Measurements from ENCODE around the gene PAPPA. TPM values are rescaled to one million over a fixed set of nuclear protein-coding genes. Genes with fewer than 3 reads are reported as not detected.

The PAPPA gene
- total and polyA plus RNA-seq, 11 donors, result 0.23 to 8.5 (median 2.1) TPM

GRCh38 chr9:116151199-116151598 is 2.4 kb upstream of the PAPPA start:
- peaks cover 0 to 39% (median 4%) of the 10 kb centered on the region in 9 donors for H3K27me3 ChIP-seq
- H3K27ac ChIP-seq, result no peak overlapping the region
- intact Hi-C loops (cut with DNase I), result loop anchor here in 9 of 10 donors (5.0 to 10.0 kb wide), 15 partner anchors 164 to 559 kb away; no protein-coding TSS in a partner anchor
- TF ChIP-seq CTCF (IDR thresholded peaks at IDR 0.05) (no peak), POLR2A (IDR thresholded peaks at IDR 0.05) (no peak)
- no peaks in the 10 kb centered on the region for H3K9me3 ChIP-seq
- peaks cover 0 to 22% (median 0%) of the 10 kb centered on the region in 12 donors for H3K4me1 ChIP-seq
- no peak overlapping the region for H3K4me3 ChIP-seq
- WGBS, 4 donors, result 61 to 75% (median 67%) methylated on average over 4 of the region's 4 CpGs
- no peaks in the 10 kb centered on the region for H3K36me3 ChIP-seq
- DNase-seq (no peak), ATAC-seq (no peak)

GRCh38 chr9:116151966-116152381 is 1.6 kb upstream of the PAPPA start:
- intact Hi-C loops (cut with DNase I), result loop anchor here in 9 of 10 donors (2.0 to 10.0 kb wide), 16 partner anchors 163 to 560 kb away; no protein-coding TSS in a partner anchor
- H3K27me3 ChIP-seq, result peaks cover 0 to 46% (median 4%) of the 10 kb centered on the region in 9 donors
- DNase-seq (no peak), ATAC-seq (no peak)
- peak overlapping the region in 3 of 12 donors; percentile 0 to 62 (median 60) for H3K27ac ChIP-seq
- H3K4me1 ChIP-seq, result peaks cover 0 to 29% (median 5%) of the 10 kb centered on the region in 12 donors
- H3K9me3 ChIP-seq, result no peaks in the 10 kb centered on the region
- no peak for TF ChIP-seq POLR2A (IDR thresholded peaks at IDR 0.05)
- TF ChIP-seq CTCF (IDR thresholded peaks at IDR 0.05), result no peak
- H3K36me3 ChIP-seq, result no peaks in the 10 kb centered on the region
- H3K4me3 ChIP-seq, result no peak overlapping the region
- 33 to 44% (median 37%) methylated on average over 6 of the region's 6 CpGs for WGBS, 4 donors

GRCh38 chr9:116152390-116152789 is 1.2 kb upstream of the PAPPA start:
- 34 to 42% (median 38%) methylated on average over 2 of the region's 2 CpGs for WGBS, 4 donors
- peaks cover 0 to 51% (median 4%) of the 10 kb centered on the region in 9 donors for H3K27me3 ChIP-seq
- H3K27ac ChIP-seq, result peak overlapping the region in 8 of 12 donors; percentile 36 to 62 (median 57)
- no peak for TF ChIP-seq POLR2A (IDR thresholded peaks at IDR 0.05)
- peak in 8 of 12 donors; percentile 30 to 55 (median 40) for TF ChIP-seq CTCF (IDR thresholded peaks at IDR 0.05)
- H3K4me3 ChIP-seq, result peak overlapping the region in 3 of 12 donors; percentile 2 to 75 (median 67)
- no peaks in the 10 kb centered on the region for H3K9me3 ChIP-seq
- peaks cover 0 to 32% (median 5%) of the 10 kb centered on the region in 12 donors for H3K4me1 ChIP-seq
- DNase-seq, result no peak
- intact Hi-C loops (cut with DNase I), result loop anchor here in 9 of 10 donors (2.0 to 10.0 kb wide), 16 partner anchors 162 to 560 kb away; no protein-coding TSS in a partner anchor
- ATAC-seq, result no peak
- no peaks in the 10 kb centered on the region for H3K36me3 ChIP-seq

GRCh38 chr9:116152941-116153764 is 438 bp upstream of the PAPPA start:
- ATAC-seq (no peak), DNase-seq (no peak)
- peaks cover 0 to 36% (median 6%) of the 10 kb centered on the region in 12 donors for H3K4me1 ChIP-seq
- H3K27ac ChIP-seq, result peak overlapping the region in 10 of 12 donors; percentile 18 to 62 (median 55)
- peak overlapping the region in 8 of 12 donors; percentile 43 to 75 (median 63) for H3K4me3 ChIP-seq
- H3K27me3 ChIP-seq, result peaks cover 0 to 52% (median 4%) of the 10 kb centered on the region in 9 donors
- no peaks in the 10 kb centered on the region for H3K36me3 ChIP-seq
- H3K9me3 ChIP-seq, result no peaks in the 10 kb centered on the region
- TF ChIP-seq CTCF (IDR thresholded peaks at IDR 0.05), result no peak
- no peak for TF ChIP-seq POLR2A (IDR thresholded peaks at IDR 0.05)
- 34 to 40% (median 38%) methylated on average over 9 of the region's 9 CpGs for WGBS, 4 donors
- intact Hi-C loops (cut with DNase I), result loop anchor here in 9 of 10 donors (2.0 to 10.0 kb wide), 16 partner anchors 162 to 561 kb away; no protein-coding TSS in a partner anchor
